Measurements from ENCODE around the gene POR. TPM values are rescaled to one million over a fixed set of nuclear protein-coding genes. Genes with fewer than 3 reads are reported as not detected.

POR gene
- total RNA-seq, 1 donor from 2014 or later, result 74.0 TPM

GRCh38 chr7:75920431-75921161, 5.6 kb downstream of the POR start:
- H3K27me3 ChIP-seq (ENCODE audit: control insufficient read depth, insufficient read depth, low read length), result no peaks in the 10 kb centered on the region
- no peak for DNase-seq (ENCODE audit: low read depth)
- H3K36me3 ChIP-seq (ENCODE audit: control insufficient read depth, insufficient read depth, low read length), result no peaks in the 10 kb centered on the region
- no peak overlapping the region for H3K4me3 ChIP-seq (ENCODE audit: low read depth, low read length)
- no peak for TF ChIP-seq CTCF (IDR thresholded peaks at IDR 0.05; ENCODE audit: insufficient read depth, low read length, poor library complexity, severe bottlenecking)

- no peak for TF ChIP-seq CTCF (IDR thresholded peaks at IDR 0.05; ENCODE audit: insufficient read depth, low read length, poor library complexity, severe bottlenecking)
- H3K27me3 ChIP-seq (ENCODE audit: control insufficient read depth, insufficient read depth, low read length), result no peaks in the 10 kb centered on the region
- no peak for DNase-seq (ENCODE audit: low read depth)
These were observed 6.5 kb downstream of the POR start for GRCh38 chr7:75921479-75921878.

GRCh38 chr7:75922966-75923603, 8.1 kb downstream of the POR start:
- H3K36me3 ChIP-seq (ENCODE audit: control insufficient read depth, insufficient read depth, low read length), result no peaks in the 10 kb centered on the region
- H3K27me3 ChIP-seq (ENCODE audit: control insufficient read depth, insufficient read depth, low read length), result no peaks in the 10 kb centered on the region
- no peak for DNase-seq (ENCODE audit: low read depth)
- H3K4me3 ChIP-seq (ENCODE audit: low read depth, low read length), result no peak overlapping the region
- TF ChIP-seq CTCF (IDR thresholded peaks at IDR 0.05; ENCODE audit: insufficient read depth, low read length, poor library complexity, severe bottlenecking), result no peak

More at GRCh38 chr7:75921479-75921878, 6.5 kb downstream of the POR start:
- Histone ChIP-seq H3K36me3 (ENCODE audit: control insufficient read depth, insufficient read depth, low read length) (no peaks in the 10 kb centered on the region), H3K4me3 (ENCODE audit: low read depth, low read length) (no peak overlapping the region)

GRCh38 chr7:75924256-75924655, 9.3 kb downstream of the POR start:
- no peaks in the 10 kb centered on the region for H3K36me3 ChIP-seq (ENCODE audit: control insufficient read depth, insufficient read depth, low read length)
- no peak for DNase-seq (ENCODE audit: low read depth)
- H3K27me3 ChIP-seq (ENCODE audit: control insufficient read depth, insufficient read depth, low read length), result no peaks in the 10 kb centered on the region
- TF ChIP-seq CTCF (IDR thresholded peaks at IDR 0.05; ENCODE audit: insufficient read depth, low read length, poor library complexity, severe bottlenecking), result no peak
- H3K4me3 ChIP-seq (ENCODE audit: low read depth, low read length), result no peak overlapping the region

- no peak for DNase-seq (ENCODE audit: low read depth)
- Histone ChIP-seq H3K4me3 (ENCODE audit: low read depth, low read length) (no peak overlapping the region), H3K27me3 (ENCODE audit: control insufficient read depth, insufficient read depth, low read length) (no peaks in the 10 kb centered on the region), H3K36me3 (ENCODE audit: control insufficient read depth, insufficient read depth, low read length) (no peaks in the 10 kb centered on the region)
- TF ChIP-seq CTCF (IDR thresholded peaks at IDR 0.05; ENCODE audit: insufficient read depth, low read length, poor library complexity, severe bottlenecking), result no peak
These were observed 9.9 kb downstream of the POR start for GRCh38 chr7:75924889-75925288.
